Psoas muscle (tissue), 8 donors: ENCODE results near the gene ZBTB8A. TPM values are rescaled to one million over a fixed set of nuclear protein-coding genes. Genes with fewer than 3 reads are reported as not detected.

Experiments used
- ATAC-seq, 4 donors: fragments of 200-7000 bp; cut with Tn5 transposase; one replicate each; pipeline ENCODE4 v1.9.1; 2020; ENCODE audit warnings: moderate library complexity in 3 of 4, mild to moderate bottlenecking in 2 of 4
- DNase-seq, 2 donors: peaks; one replicate each; pipeline ENCODE4 v3.0.0-alpha.2; 2020
- H3K27ac ChIP-seq: fragments of 200-600 bp; one replicate; pipeline ENCODE4 v1.8.0; 2022
- H3K27me3 ChIP-seq, 3 donors: fragments of 200-600 bp in 1 of 3; one replicate each; pipeline versions ENCODE4 v1.6.1 to v1.8.0; 2013 to 2022; ENCODE audit warnings: low read length in 2 of 3, mild to moderate bottlenecking in 2 of 3, moderate library complexity in 1 of 3; ENCODE audit not compliant: insufficient read depth in 3 of 3
- H3K36me3 ChIP-seq, 2 donors: fragments of 200-600 bp in 1 of 2; one replicate each; pipeline versions ENCODE4 v1.6.1 to v1.8.0; 2013 to 2022; ENCODE audit warnings: low read depth in 1 of 2, mild to moderate bottlenecking in 1 of 2, moderate library complexity in 1 of 2; ENCODE audit not compliant: insufficient read depth in 1 of 2
- H3K4me1 ChIP-seq: fragments of 200-600 bp; one replicate; pipeline ENCODE4 v1.8.0; 2022
- H3K4me3 ChIP-seq: fragments of 200-600 bp; one replicate; pipeline ENCODE4 v1.8.0; 2022; ENCODE audit warnings: mild to moderate bottlenecking
- H3K9me3 ChIP-seq: fragments of 200-600 bp; one replicate; pipeline ENCODE4 v1.8.0; 2022
- CTCF ChIP-seq: fragments of 200-600 bp; IDR thresholded peaks from one replicate; pipeline ENCODE4 v1.8.0; 2022; ENCODE audit warnings: antibody characterized with exemption
- WGBS, 3 donors: extraction: QIAGEN DNeasy Blood & Tissue Kit; methylation state at CpG; one replicate each; pipeline versions ENCODE4 v1.1.6 to v1.1.7; 2013; 5-methylcytosine and 5-hydroxymethylcytosine counted together
- intact Hi-C, 2 donors: fragments of 100-400 bp; cut with DNase I; formaldehyde crosslinking; loops; one replicate each; pipeline versions ENCODE4 v1.11.0 to v1.14.2; 2022
- polyA plus RNA-seq, 3 donors: library from polyadenylated mRNA; stranded (reverse); fragments of 200-250 nt; gene quantifications; one replicate each; pipeline ENCODE4 v1.2.3, GENCODE V29; 2013
- total RNA-seq, 4 donors: library from RNA; stranded (reverse); fragmentation: NEBNext Ultra II Directional in 2 of 4; extraction: Animal tissue kit (Norgen Biotek cat#: 25700) in 2 of 4; gene quantifications; one replicate each; pipeline versions ENCODE4 v1.2.1 to v1.2.4, GENCODE V29; 2021 to 2023
- donor health status: healthy with polysubstance abuse.
- donor health status: DM: no; HTN: no; CAD: no; lungs with moderate emphysema.
- donor health status: Bipolar disorder and iron deficiency.
- donor health status: healthy.
- donor health status: DM: yes; HTN: yes; CAD: no.
- donor health status: DM: no; HTN: no; CAD: no.
- donor health status: DM: no; HTN: no; CAD: no.
- donor health status: DM: yes; HTN: yes; CAD: no.

ZBTB8A gene
- total and polyA plus RNA-seq, 7 donors, result 1.6 to 3.6 (median 2.5) TPM

- Histone ChIP-seq H3K36me3 (no peaks in the 10 kb centered on the region), H3K4me1 (no peaks in the 10 kb centered on the region), H3K4me3 (no peak overlapping the region), H3K27ac (no peak overlapping the region), H3K9me3 (no peaks in the 10 kb centered on the region), H3K27me3 (no peaks in the 10 kb centered on the region)
- 69 to 78% (median 73%) methylated on average over 10 of the region's 10 CpGs for WGBS, 3 donors
- no peak for DNase-seq
- no peak for TF ChIP-seq CTCF
- intact Hi-C loops, result no loop called here
- no peak for ATAC-seq
Measured at GRCh38 chr1:32580348-32581017, 41.3 kb downstream of the ZBTB8A start.

- intact Hi-C loops, result no loop called here
- Histone ChIP-seq H3K36me3 (peaks cover 4 to 54% of the 10 kb centered on the region in 2 donors), H3K27ac (no peak overlapping the region), H3K4me1 (no peaks in the 10 kb centered on the region), H3K4me3 (no peak overlapping the region), H3K27me3 (no peaks in the 10 kb centered on the region), H3K9me3 (no peaks in the 10 kb centered on the region)
- no peak for DNase-seq
- no peak for ATAC-seq
- WGBS, 3 donors, result 96 to 97% (median 96%) methylated on average over 9 of the region's 9 CpGs
- TF ChIP-seq CTCF, result no peak
Measured at GRCh38 chr1:32592943-32593342, 53.7 kb downstream of the ZBTB8A start.

GRCh38 chr1:32600034-32600433 lies 60.8 kb downstream of the ZBTB8A start:
- no peak for ATAC-seq
- intact Hi-C loops, result no loop called here

GRCh38 chr1:32605711-32606424 lies 66.6 kb downstream of the ZBTB8A start:
- H3K4me1 ChIP-seq, result no peaks in the 10 kb centered on the region
- no peak for TF ChIP-seq CTCF
- H3K27me3 ChIP-seq, result no peaks in the 10 kb centered on the region
- ATAC-seq (no peak), DNase-seq (no peak)
- no peak overlapping the region for H3K27ac ChIP-seq
- H3K9me3 ChIP-seq, result no peaks in the 10 kb centered on the region
- intact Hi-C loops, result no loop called here
- no peak overlapping the region for H3K4me3 ChIP-seq
- H3K36me3 ChIP-seq, result peaks cover 0 to 29% of the 10 kb centered on the region in 2 donors
- 92 to 95% (median 94%) methylated on average over 16 to 17 of the region's 17 CpGs for WGBS, 3 donors

More at GRCh38 chr1:32600034-32600433, 60.8 kb downstream of the ZBTB8A start:
- 87 to 96% (median 90%) methylated on average over 2 of the region's 2 CpGs for WGBS, 3 donors
- H3K4me3 ChIP-seq, result no peak overlapping the region
- no peaks in the 10 kb centered on the region for H3K27me3 ChIP-seq
- no peaks in the 10 kb centered on the region for H3K9me3 ChIP-seq
- no peaks in the 10 kb centered on the region for H3K4me1 ChIP-seq
- H3K36me3 ChIP-seq, result peaks cover 7 to 66% of the 10 kb centered on the region in 2 donors
- no peak overlapping the region for H3K27ac ChIP-seq
- TF ChIP-seq CTCF, result no peak
- DNase-seq, result no peak
